Rectal smooth muscle tissue (tissue), 1 donor: Measurements from ENCODE around the gene GKN1.
"Not testable (repeated sequence)": the region's sequence is repeated elsewhere in the genome, so short reads cannot be mapped to it uniquely, and the experiment has no call there.

Experiments
- H3K27ac ChIP-seq: one replicate; pipeline ENCODE4 v1.7.0; 2013; ENCODE audit warnings: low read depth, low read length, inconsistent platforms
- H3K27me3 ChIP-seq: one replicate; pipeline ENCODE4 v1.7.0; 2013; ENCODE audit warnings: low read length; ENCODE audit not compliant: control insufficient read depth, insufficient read depth
- H3K36me3 ChIP-seq: one replicate; pipeline ENCODE4 v1.7.0; 2013; ENCODE audit warnings: low read length; ENCODE audit not compliant: control insufficient read depth, insufficient read depth
- H3K4me1 ChIP-seq: one replicate; pipeline ENCODE4 v1.7.0; 2013; ENCODE audit warnings: low read length; ENCODE audit not compliant: control insufficient read depth, insufficient read depth
- H3K4me3 ChIP-seq: one replicate; pipeline ENCODE4 v1.7.0; 2013; ENCODE audit warnings: low read length
- H3K9ac ChIP-seq: one replicate; pipeline ENCODE4 v1.7.0; 2013; ENCODE audit warnings: low read length

Gene GKN1

DNA sequence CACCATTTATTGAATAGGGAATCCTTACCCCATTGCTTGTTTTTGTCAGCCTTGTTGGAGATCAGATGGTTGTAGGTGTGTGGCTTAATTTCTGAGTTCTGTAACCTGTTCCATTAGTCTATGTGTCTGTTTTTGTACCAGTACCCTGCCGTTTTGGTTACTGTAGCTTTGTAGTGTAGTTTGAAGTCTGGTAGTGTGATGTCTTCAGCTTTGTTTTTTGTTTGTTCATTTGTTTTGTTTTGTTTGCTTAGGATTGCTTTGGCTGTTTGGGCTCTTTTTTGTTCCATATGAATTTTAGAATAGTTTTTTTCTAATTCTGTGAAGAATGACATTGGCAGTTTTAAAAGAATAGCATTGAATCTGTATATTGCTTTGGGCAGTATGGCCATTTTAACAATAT is 34.5 kb upstream of the GKN1 start:
- Histone ChIP-seq H3K36me3 (no peaks in the 10 kb centered on the region), H3K9ac (no peak overlapping the region), H3K4me3 (no peak overlapping the region), H3K27ac (no peak overlapping the region), H3K4me1 (peaks cover 2% of the 10 kb centered on the region), H3K27me3 (no peaks in the 10 kb centered on the region)

DNA sequence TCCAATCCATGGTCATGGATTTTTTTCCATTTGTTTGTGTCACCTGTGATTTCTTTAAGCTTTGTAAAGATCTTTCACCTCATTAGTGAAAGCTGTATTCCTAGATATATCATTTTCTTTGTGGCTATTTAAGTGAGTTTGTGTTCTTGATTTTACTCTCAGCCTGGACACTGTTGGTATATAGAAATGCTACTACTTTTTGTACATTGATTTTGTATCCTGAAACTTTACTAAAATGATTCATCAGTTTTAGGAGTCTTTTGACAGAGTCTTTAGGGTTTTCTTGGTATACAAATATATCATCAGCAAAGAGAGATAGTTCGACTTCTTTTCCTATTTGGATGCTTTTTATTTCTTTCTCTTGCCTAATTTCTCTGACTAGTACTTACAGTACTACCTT is 34.1 kb upstream of the GKN1 start:
- H3K4me3 ChIP-seq: no peak overlapping the region
- no peaks in the 10 kb centered on the region for H3K36me3 ChIP-seq
- H3K9ac ChIP-seq: no peak overlapping the region
- H3K27ac ChIP-seq: no peak overlapping the region
- H3K27me3 ChIP-seq: no peaks in the 10 kb centered on the region
- peaks cover 2% of the 10 kb centered on the region for H3K4me1 ChIP-seq

DNA sequence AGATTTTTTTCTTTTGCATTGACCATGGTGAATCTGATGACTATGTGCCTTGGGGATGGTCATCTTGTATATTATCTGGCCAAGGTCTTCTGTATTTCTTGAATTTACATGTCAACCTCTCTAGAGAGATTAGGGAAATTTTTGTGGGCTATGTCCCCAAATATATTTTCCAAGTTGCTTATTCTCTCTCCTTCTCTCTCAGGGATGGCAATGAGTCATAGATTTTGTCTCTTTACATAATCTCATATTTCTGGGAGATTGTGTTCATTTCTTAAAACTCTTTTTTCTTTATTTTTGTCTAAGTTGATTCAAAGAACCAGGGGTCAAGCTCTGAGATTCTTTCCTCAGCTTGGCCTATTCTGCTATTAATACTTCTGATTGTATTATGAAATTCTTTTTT is 31.6 kb upstream of the GKN1 start:
- no peak overlapping the region for H3K9ac ChIP-seq
- no peak overlapping the region for H3K27ac ChIP-seq

DNA sequence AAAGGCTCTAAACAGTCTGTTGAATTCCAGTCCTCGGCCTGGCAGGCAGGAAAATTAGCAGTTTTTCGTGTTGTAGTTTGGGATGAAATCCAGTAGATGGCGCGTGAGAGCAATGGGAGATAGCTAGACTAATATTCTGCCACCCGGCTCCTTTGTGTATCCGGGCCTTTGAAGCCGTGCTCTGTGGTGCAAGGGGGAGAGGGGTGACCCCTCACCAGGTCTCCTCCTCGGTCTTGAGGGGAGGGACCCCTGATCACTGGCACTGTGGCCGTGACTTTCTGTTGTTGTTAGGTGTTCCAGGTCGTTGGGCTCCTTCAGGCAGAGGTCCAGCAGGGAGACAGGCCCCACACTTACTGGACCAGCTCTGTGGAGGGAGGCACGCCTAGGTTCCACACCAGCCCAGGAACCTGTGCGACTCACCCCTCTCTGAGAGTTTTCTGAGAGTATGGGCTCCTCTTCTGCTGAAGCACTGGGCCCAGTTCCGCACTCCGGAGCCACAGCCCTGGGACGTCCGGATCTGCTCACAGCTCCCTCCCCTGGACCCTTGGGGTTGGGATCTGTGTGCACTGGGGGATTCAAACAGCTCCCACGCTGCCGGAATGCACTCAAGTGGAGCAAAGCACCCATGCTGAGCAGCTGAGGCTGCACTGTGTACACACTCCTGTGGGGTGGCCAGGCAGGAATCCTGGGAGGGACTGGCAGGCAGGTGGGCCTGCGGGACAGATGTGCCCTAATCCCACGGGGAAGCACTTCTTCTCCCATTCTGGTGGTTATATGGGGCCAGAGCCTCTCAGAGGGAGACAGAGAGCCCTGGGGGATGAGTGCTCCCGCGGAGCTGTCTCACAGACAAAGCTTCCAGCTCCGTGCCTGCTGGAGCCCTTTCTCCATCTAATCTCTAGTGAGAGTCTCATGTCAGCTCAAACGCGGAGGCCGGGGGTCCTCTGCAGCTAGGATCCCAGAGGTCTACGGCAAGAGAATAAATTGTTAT is 30.6 kb upstream of the GKN1 start:
- Histone ChIP-seq H3K36me3 (no peaks in the 10 kb centered on the region), H3K27ac (no peak overlapping the region), H3K9ac (no peak overlapping the region), H3K27me3 (no peaks in the 10 kb centered on the region), H3K4me3 (peak overlapping the region; percentile 10), H3K4me1 (peaks cover 2% of the 10 kb centered on the region)

More for the DNA sequence above, 31.6 kb upstream of the GKN1 start:
- no peaks in the 10 kb centered on the region for H3K36me3 ChIP-seq
- H3K27me3 ChIP-seq: no peaks in the 10 kb centered on the region
- no peak overlapping the region for H3K4me3 ChIP-seq
- H3K4me1 ChIP-seq: peaks cover 2% of the 10 kb centered on the region

DNA sequence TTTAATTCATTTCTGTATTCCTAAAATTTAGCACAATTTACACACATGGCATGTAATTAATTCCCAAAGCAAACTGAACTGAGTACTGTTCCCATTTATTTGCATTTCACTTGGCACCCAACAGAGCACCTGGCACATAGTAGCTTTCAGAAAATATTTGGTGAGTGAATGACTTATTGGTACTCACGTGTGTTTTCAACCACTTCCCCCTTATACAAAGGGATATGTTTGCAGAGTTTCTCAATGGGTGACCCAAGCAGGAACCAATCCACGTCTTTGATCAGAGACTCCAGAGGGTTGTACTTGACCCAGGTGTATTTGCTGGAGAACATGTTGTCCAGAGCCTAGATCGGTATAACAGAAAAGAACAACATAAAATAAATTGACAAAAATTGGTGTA is 28.3 kb upstream of the GKN1 start:
- Histone ChIP-seq H3K4me3 (no peak overlapping the region), H3K27me3 (no peaks in the 10 kb centered on the region), H3K27ac (no peak overlapping the region), H3K9ac (no peak overlapping the region), H3K36me3 (no peaks in the 10 kb centered on the region), H3K4me1 (peaks cover 2% of the 10 kb centered on the region)

DNA sequence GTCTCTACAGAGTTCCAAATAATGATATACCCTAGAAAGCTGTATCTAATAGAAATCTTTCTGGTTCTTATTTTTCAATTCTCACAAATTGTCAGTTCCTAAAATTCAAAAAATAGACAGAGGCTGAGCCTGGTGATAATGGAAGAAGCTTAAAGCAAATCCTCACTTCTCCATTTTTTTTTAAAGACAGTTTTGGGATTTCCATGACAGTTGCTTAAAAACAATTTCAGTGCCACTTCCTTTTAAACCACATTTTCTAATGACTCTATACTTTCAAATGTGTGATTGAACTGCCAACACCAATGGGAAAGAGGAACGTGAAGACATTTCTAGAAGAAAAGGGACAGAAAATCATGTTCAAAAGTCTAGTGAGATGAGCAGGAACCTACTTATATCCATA is 25.7 kb upstream of the GKN1 start:
- Histone ChIP-seq H3K4me3 (no peak overlapping the region), H3K27ac (no peak overlapping the region), H3K36me3 (no peaks in the 10 kb centered on the region), H3K4me1 (peaks cover under 1% of the 10 kb centered on the region), H3K27me3 (no peaks in the 10 kb centered on the region), H3K9ac (no peak overlapping the region)

DNA sequence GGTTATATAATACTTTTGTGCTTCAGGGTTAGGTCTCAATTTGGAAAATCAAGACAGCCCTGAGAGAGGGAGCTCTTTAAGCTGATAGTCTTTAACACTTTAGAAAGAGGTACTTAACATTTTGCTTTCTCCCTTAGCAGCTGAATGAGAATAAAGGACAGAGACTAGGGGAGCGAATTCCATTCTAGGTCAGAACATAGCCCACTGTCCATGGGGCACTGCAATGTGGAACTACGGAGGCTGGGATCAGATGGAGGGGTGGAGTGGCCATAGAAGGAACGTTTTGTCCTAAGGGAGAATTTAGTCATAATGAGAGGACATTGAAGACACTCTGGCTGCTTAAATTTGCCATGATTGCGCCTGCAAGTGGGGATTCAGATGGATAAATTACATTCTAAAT is 22.5 kb upstream of the GKN1 start:
- Histone ChIP-seq H3K36me3 (no peaks in the 10 kb centered on the region), H3K4me3 (no peak overlapping the region), H3K27ac (no peak overlapping the region), H3K27me3 (no peaks in the 10 kb centered on the region), H3K9ac (no peak overlapping the region), H3K4me1 (no peaks in the 10 kb centered on the region)

DNA sequence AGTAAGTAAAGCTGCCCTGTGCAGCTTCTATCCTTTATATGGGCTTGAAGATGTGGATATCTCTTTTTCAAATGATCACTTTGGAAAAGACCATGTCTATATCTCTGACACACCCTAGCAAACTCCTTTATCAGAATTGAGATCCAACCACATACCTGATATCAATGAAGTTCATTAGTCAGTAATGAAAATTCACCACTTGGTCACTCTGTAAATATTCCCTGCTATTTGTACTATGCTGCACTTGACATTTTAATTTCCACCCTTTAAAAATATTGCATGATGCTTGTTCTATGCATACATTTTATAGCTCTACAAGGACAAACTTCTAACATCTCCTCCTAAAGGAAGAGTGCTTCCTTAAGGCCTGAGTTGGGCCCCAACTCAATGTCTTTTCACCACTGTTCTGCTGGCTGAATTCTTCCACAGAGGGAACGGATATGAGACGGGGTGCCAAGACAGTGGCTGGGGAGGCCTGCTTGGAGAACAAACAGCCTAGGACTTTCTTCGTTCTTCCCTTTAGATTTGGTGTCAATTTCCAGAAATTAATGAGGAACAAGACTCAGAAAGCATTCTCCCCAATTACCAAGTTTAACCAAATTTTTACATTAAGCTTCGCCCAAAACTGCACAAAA is 21.4 kb upstream of the GKN1 start, which contains the start of gene GKN2:
Gene GKN2, minus strand, starts transcription at position 7 of the 635 bp plus-strand sequence. CDS start 32 bp downstream, outside the sequence.
- Histone ChIP-seq H3K27ac (no peak within 1 kb of the TSS), H3K27me3 (no peaks in the 10 kb centered on the region), H3K9ac (no peak within 1 kb of the TSS), H3K36me3 (no peaks in the 10 kb centered on the region), H3K4me1 (no peaks in the 10 kb centered on the region), H3K4me3 (no peak within 1 kb of the TSS)

DNA sequence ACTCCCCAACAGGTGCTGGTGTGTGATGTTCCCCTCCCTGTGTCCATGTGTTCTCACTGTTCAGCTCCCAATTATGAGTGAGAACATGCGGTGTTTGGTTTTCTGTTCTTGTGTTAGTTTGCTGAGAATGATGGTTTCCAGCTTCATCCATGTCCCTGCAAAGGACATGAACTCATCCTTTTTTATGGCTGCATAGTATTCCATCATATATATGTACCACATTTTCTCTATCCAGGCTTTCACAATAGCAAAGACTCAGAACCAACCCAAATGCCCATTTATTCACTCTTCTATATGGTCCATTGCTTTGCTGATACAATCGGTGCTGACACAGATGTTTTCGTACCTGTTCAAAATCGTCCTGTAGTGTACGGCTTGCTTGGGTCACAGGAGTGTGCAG is 19.0 kb upstream of the GKN1 start:
- not testable (repeated sequence) for H3K9ac ChIP-seq, H3K27ac ChIP-seq, H3K27me3 ChIP-seq, H3K4me1 ChIP-seq, H3K36me3 ChIP-seq, H3K4me3 ChIP-seq

DNA sequence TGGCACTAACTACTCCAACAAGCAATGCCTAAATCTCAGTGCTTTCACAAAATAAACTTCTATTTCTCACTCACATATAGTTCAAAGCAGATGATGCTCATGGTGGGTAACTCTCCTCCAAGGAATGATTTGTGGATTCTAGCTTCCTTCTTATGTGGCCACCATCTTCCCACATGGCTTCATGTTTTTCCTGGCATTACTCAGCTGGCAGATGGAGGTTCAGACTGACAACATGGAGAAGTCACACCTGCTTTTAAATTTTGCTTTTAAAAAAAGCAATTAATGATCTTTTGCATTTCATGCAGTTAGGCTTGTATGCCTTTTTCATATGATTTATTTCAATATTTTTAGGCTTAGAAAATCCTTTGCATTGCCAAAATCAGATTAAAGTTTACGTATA is 15.4 kb upstream of the GKN1 start:
- no peaks in the 10 kb centered on the region for H3K27me3 ChIP-seq
- H3K9ac ChIP-seq: no peak overlapping the region
- no peak overlapping the region for H3K4me3 ChIP-seq
- no peaks in the 10 kb centered on the region for H3K4me1 ChIP-seq
- no peaks in the 10 kb centered on the region for H3K36me3 ChIP-seq
- no peak overlapping the region for H3K27ac ChIP-seq

DNA sequence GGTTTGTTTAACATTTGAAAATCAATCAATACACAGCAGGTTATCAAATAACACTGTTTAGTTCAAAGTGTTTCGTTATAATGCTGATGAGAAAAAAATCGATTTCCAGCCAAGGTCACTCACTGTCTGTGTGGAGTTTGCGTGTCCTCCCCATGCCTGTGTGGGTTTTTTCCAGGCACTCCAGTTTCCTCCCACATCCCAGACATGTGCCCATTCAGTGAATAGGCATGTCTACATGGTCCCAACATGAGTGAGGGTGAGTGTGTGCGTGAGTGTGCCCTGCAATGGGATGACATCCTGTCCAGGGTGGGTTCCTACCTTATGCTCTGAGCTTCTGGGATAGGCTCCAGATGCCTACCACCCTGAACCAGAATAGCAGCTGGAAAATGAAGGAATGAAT is 13.1 kb upstream of the GKN1 start:
- H3K9ac ChIP-seq: no peak overlapping the region
- no peak overlapping the region for H3K4me3 ChIP-seq
- no peaks in the 10 kb centered on the region for H3K4me1 ChIP-seq
- H3K36me3 ChIP-seq: no peaks in the 10 kb centered on the region
- no peaks in the 10 kb centered on the region for H3K27me3 ChIP-seq
- H3K27ac ChIP-seq: no peak overlapping the region

DNA sequence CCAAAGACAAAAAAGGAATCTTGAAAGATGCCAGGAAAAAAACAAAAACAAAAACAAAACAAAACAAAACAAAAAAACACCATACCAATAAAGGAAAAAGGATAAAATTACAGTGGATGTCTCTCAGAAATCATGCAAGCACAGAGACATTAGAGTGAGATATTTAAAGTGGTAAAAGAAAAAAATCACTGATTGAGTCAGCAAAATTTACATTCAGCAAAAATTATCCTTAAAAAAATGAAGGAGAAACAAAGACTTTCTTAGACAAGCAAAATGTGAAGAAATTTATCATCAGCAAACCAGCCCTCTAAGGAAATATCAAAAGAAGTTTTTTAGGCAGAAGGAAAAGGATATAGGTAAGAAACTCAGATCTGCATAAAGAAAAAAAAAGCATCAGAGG is 10.2 kb upstream of the GKN1 start:
- H3K36me3 ChIP-seq: no peaks in the 10 kb centered on the region
- H3K9ac ChIP-seq: no peak overlapping the region
- H3K27ac ChIP-seq: no peak overlapping the region
- H3K4me3 ChIP-seq: no peak overlapping the region
- H3K27me3 ChIP-seq: no peaks in the 10 kb centered on the region
- H3K4me1 ChIP-seq: no peaks in the 10 kb centered on the region
